AG08395 (cell line): ENCODE results near the gene TPPP.
A peak's percentile ranks its signal among the peaks of the same experiment; 100 is the strongest.
"Not testable (repeated sequence)": the region's sequence is repeated elsewhere in the genome, so short reads cannot be mapped to it uniquely, and the experiment has no call there.

Experiments
- DNase-seq: peaks from one replicate; pipeline ENCODE4 v3.0.0; 2012; ENCODE audit warnings: mixed read lengths, low spot score

The TPPP gene

DNA sequence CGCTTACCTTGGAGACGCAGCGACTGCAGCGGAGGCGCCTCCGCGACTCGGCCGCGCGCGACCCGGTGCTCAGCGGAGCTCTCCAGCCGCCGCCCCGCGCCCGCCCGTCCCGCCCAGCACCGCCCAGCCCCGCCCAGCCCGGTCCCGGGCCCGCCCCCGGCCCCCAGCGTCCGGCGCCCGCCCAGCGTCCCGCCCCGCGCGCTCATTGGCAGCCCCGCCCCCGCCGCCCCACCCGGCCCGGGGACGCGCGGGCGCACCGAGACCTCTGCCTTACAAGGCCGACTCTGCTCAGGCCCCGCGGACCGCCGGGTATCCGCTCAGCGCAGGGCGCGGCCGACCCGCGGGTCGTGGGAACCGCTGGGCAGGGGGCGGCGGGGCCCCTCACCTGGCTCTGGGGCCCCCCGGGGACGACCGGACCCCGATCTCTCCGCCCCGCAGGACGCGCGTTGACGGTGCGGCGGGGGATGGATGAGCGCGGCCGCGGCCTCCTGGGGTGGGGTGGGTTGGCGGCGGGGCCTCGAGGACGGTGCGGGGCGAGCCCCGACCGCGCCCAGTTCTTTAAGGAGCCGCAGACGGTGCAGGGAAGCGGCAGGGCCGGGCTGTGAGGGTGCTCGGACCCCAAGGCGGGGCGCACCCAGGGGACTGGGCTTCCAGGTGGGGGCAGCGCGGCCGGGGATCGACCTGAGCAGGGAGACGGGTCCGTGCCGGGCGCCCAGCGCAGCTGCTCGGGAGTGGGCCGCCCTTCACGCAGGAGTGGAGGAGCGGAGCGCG is at the start of gene TPPP:
Gene TPPP, minus strand, starts transcription at position 82 of the 771 bp plus-strand sequence. CDS start 15,292 bp downstream, outside the sequence.
- DNase-seq, result peak; percentile 90

DNA sequence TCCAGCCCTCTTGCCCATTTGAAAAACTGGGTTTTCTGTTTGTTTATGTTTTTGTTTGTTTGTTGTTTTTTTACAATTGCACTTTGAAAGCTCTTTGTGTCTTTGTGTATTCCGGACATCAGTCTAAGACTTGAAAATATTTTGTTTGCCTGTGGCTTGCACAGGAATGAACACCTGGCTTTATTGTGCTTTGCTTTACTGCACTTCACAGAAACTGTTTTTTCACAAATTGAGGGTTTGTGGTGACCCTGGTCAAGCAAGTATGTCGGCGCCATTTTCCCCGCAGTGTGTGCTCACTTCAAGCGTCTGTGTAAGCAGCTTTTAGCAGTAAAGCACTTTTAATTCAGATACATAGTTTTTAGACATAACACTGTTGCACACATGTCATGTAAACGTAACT is 49.1 kb upstream of the TPPP start:
- DNase-seq, result not testable (repeated sequence)

DNA sequence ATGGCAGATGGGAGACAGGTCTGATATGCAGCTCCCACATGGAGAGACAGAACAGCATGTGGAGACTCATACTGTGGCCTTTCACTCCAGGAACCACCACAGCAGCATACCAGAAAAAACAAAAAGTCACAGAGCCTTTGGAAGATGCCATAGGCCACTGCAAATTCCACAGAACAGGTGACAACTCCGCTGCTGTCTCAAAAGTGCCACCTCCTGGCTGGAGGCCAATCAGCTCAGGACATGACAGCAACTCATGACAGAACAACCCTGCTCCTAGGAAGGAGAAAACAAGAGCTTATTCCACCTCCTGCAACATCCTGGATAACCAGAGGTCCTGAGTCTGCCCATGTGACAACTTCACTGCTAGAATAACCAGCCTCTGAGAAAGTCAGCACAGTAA is 41.0 kb upstream of the TPPP start:
- DNase-seq, result not testable (repeated sequence)

DNA sequence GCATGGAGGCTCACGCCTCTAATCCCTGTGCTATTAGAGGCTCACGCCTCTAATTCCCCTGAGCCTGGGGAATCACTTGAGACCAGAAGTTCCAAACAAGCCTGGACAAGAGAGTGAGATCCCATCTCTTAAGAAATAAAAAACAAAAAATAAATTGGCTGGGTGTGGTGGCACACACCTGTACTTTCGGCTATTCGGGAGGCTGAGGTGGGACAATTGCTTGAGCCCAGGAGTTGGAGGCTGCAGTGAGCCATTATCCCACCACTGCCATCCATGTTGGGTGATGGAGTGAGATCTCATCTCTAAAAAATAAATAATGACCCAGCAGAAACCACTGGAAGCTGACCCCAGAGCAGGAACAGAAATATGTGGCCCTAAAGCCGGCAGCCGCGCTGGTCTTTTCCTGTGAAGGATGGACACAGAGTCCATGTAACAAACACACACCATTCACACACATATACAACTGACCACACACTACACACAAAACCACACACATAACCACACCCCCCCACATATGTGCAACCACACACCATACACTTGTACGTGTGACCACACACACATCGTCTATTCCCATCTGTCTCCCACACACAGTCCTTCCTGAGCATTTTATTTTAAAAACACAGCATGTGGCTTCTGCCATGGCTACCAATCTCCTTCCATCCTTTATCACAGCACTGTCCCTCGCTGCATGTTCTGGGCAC is 39.8 kb upstream of the TPPP start:
- DNase-seq, result not testable (repeated sequence)

DNA sequence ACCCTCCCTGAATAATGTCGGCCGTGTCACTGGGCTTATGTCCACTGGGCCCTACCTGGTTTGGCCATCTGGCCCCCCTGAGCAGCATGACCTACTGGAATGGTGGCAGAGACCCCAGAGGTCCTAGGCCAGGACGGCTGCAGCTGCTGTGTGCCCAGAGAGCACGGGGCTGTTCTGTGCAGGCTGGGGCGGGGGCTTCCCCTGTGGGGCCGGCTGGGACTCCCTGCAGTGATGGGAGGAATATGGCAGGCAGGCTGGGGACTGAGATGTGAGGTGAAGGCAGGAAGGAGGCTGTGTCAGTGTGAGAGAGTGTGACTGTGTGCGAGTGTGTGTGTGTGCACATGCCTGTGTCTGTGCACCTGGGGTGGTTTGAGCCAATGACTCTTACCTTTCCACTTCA is 36.1 kb upstream of the TPPP start:
- not testable (repeated sequence) for DNase-seq

DNA sequence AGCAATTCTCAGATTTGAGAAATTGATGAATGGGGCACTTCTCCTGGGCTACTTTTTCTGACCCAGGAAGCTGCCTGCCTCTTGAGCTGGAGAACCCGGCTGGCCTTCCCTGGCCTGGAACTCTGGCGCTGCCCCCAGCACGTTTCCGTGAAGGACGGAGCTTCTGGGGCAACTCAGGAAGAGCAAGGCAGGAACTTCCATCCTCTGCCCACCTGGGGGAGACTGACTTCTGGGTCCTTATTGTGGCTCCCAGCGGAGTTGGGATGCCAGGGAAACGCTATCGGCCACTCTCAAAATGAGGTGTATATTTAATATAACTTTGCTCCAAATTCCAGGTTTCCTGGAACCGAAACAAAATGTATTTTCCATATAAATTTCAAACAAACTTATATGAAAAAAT is 33.9 kb upstream of the TPPP start:
- DNase-seq, result not testable (repeated sequence)

DNA sequence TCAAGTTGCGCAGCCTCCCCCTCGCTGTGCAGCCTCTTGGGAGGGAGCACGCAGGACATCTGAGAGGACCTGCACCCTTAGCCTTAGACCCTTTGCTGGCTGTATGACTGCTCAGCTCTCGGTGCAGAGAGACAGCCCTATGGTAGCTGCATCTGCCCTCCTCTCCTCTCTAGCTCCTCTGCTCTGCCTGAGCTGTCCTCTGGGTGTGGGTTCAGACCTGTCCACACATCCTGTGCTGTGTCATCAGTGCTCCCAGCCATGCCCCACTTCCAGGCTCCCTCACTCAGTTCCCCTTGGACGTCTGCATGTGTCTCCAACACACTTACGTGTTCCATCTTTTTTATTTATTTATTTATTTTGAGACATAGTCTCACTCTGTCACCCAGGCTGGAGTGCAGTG is 30.7 kb upstream of the TPPP start:
- DNase-seq, result not testable (repeated sequence)

DNA sequence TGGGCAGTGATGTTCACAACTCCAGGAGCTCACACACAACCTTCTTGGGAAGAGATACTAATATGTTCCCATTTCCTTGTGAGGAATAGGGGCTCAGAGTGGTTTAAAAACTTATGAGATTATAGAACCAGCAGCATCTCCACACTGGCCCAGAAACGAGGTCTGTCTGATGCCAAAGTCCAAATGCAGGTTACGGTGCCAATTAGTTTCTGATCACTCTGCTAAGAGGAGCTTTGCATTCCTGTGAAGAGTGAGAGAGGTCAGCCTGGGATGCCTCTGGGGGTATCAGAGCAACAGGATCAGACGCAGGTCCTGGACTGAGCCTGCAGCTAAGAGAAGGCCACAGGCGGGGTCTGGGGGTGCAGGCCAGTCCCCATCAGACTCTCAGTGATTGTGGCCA is 30.2 kb upstream of the TPPP start:
- not testable (repeated sequence) for DNase-seq

DNA sequence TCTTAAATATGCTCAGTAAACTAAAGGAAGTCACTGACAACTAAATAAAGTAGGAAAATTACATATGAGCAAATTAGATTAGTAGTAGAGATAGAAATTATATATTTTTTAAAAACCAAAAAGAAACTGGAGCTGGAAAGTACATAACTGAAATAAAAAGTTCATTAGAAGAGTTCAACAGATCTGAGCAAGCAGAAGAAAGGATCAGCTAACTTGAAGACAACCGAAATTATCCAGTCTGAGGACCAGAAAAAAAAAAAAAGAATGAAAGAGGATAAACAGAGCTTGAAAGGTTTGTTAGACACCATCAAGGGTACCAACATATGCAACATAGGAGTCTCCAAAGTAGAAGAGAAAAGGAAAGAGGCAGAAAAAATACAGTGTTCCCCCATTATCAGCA is 26.2 kb upstream of the TPPP start:
- DNase-seq, result not testable (repeated sequence)

DNA sequence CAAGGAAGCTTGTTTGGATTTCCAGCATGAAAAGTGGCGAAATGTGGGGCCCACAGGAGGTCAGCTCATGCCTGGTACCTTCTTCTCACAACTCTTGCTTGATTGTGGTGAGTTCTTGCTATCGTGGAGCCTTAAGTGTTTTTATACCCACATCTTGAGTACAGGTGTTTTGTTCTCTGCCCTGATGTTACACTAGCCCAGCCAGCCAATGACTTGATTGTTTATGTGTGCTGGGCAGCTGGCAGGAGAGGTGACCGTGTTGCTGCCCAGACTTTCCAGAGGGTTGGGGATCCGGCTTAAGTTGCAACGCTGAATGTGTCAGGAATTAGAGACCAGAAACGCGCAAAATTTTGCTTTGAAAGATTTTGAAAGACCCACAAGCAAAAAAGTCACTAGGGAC is 24.0 kb upstream of the TPPP start:
- no peak for DNase-seq

DNA sequence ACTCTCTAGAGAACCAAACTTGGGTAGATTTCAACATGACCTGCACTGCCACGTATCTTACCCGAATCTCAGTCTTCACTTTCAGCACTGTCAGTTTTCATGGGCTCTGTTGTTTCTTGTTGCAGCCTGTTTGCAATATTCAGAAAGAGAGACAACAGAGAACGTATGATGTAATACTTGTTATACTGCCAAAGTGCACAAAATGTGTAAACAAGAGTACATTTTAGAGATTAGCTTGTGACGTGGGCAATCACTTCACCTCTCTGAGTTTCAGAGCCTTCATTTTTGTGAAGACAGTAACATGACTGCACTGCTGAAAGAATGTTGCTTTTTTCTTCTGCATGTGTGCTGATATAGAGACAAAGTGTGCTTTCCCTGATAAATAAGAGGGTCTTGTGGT is 23.6 kb upstream of the TPPP start:
- DNase-seq, result not testable (repeated sequence)

DNA sequence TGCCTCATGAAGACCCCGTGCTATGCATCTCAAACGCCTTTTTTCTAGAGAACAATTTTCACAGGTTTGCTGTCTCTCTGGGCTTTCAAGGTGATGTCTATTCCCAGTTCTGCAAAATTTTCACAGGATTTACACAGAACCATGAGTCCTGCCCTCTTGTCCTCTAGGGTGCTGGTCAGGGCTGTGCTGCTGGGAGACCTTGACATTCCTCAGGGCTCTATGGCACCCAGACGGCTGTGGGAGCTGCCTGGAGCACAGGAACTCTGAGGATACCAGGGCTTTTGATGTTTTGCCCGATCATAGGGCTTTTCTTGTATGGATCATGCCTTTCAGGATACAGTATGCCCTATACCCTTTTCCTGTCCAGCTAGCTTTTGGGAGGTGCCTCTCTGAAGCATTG is 22.5 kb upstream of the TPPP start:
- DNase-seq, result not testable (repeated sequence)

DNA sequence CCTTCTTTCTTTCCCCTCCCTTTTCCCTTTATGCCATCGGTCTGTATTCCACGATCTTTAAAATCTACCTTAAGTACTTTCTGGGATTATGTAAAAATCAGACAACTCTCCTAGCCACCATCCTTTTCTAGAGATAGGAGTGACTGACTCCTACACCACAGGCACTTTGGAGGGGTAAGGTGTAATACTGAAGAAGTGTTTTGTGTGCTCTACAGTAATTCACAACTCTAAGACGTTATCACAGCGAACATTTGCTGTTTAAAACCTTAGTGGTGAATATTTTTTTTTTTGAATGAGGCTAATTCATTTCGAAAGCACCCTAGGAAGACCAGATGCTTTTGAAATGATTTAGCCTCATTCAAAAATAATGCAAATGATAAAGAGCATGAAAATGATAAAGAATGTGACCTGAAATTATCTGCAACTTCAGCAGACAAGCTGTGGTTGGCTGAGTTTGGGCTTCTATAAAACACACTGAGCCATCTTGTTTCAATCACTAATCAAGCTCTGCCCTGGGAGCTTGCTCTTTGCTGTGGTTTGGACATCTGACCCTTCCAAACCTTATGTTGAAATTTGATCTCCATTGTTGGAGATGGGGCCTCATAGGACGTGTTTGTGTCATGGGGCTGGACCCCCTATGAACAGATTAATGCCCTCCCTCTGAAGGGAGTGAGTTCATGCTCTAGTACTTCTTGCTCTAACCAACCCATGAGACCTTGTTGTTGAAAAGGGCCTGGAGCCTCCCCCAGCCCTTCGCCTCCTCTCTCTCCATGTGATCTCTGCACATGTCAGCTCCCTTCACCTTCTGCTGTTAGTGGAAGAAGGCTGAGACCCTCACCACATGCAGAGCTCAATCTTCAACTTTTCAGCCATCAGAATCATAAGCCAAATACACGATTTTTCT is 21.3 kb upstream of the TPPP start:
- not testable (repeated sequence) for DNase-seq

DNA sequence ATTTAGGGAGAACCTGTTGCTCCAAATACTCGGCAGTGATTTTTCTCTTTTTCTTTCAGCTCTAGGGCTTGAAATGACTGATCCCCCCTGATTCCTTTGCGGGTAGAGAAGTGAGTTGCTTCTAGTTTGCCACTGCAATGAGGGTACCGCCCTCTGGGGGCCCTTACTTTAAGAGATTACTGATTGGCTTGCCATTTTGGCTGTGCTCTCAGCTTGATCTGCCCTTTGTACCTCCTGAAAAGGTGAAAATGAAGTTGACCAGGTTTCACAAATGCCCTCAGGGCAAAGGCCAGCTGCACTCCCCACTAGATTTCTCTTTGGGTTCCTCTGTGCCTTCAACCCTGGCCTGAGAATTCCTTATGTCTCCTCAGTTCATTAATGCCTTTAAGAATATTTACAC is 20.5 kb upstream of the TPPP start:
- DNase-seq, result not testable (repeated sequence)

DNA sequence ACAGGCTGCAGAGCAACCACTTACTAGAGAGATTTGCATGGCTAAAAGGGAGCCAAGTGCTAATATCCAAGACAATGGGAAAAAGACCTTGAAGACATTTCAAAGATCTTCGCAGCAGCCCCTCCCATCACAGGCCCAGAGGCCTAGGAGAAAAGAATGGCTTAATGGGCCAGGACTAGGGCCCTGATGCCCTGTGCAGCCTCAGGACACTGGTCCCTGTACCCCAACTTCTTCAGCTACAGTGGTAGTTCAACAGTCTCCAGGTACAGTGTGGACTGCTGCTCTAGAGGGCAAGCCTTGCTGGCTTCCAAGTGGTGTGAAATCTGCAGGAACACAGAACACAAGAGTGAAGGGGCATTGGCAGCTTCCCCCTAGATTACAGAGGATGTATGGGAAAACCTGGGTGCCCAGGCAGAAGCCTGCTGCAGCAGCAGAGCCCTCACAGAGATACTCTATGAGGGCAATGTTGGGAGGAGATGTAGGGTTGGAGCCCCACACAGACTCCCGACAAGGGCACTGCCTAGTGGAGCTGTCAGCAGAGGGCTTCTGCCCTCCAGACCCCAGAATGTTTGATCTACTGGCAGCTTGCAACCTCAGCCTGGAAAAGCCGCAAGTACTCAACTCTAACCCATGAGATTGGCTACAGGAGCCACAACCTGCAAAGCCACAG is 15.8 kb upstream of the TPPP start:
- not testable (repeated sequence) for DNase-seq

DNA sequence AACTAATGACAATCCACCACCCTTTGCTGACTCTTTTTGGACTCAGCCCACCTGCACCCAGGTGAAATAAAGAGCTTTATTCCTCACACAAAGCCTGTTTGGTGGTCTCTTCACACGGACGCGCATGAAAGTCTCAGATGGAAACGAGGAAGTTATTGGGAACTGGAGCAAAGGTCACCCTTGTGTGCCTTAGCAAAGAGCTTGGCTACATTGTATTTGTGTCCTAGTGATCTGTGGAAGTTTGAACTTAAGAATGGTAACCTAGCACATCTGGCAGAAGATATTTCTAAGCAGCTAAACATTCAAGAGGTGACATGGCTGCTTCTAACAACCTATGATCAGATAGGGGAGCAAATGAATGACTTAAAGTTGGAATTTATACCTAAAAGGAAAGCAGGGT is 15.2 kb upstream of the TPPP start:
- not testable (repeated sequence) for DNase-seq

DNA sequence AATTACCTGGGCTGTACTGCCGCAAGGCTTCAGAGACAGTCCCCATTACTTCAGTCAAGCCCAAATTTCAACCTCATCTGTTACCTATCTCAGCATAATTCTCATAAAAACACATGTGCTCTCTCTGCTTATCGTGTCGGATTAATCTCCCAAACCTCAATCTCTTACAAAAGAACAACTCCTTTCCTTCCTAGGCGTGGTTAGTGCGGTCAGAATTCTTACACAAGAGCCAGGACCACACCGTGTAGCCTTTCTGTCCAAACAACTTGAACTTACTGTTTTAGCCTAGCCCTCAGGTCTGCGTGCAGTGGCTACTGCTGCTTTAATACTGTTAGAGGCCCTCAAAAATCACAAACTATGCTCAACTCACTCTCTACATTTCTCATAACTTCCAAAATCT is 13.0 kb upstream of the TPPP start:
- not testable (repeated sequence) for DNase-seq

DNA sequence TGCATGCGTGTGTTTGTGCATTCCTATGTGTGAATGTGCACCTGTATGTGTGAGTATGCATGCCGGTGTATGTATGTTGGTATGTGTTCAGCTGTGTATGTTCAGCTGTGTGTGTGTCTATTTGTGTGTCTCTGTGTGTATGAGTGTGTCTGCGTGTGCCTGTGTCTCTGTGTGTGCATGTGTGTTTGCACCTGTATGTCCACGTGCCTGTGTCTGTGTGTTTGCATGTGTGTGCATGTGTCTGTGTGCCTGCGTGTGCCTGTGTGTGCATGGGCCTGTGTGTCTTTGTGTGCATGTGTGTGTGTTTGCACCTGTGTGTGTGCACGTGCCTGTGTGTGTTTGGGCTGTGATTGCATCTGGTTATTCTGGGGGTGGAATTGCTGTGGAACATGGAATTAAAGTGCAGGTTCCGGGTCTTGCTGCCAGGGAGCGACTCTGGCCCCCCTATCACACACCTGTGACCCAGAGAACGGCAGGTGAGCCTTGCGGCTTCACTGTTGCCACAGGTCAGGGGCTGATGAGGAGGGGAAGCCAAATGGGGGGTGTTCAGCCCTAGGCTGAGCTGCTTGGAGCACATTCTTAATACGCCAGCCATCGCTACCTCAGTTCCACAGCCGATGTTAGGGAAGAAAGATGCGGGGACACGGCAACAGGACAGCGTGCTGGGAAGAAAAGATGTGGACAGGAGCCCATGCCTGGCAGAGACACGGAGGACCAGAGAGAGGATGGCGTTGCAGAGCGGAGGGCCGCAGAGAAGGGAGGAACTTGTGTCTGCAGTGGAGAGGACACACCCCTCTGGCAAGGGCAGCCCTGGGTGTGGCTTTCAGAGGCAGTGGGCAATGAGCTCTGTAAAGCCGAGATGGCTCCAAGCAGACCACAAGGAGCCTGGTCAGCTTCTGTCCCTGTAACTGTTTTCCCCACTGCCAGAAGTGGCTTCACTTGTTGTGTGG is 3.9 kb upstream of the TPPP start:
- DNase-seq, result not testable (repeated sequence)

DNA sequence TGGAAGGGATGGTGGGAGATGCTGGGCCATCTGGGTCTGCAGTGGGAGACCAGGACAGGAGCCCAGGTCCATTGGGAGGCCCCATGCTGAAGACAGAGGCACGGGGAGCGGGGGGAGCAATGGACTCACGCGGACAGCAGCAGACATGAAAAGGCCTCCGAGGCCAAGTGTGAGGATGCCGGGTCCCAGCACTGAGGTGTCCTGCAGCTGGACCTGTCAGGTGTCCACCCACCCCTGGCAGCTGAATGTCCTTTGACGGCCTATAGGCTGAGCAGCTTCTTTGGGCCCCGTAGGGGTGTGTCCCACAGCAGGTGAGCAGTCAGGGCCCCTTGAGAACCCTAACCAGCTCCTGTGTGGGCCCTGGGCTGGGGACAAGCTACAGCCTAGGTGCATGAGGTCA is 3.0 kb upstream of the TPPP start:
- DNase-seq, result not testable (repeated sequence)

DNA sequence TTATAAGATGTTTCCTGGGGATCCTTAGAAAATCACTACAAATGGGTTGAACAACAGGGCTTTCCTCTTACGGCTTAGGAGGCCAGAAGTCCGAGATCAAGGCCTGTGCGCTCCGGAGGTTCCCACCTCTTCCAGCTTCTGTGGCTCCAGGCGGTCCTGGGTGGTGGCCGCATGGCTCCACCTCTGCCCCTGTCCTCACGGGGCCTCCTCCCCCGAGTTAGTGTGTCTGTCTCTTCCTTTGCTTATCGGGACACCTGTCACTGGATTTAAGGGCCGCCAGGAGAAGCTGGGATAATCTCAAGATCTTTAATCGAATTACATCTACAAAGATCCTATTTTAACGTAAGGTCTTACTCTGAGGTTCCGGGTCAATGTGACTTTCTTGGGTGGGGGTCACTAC is 2.3 kb upstream of the TPPP start:
- DNase-seq, result not testable (repeated sequence)

DNA sequence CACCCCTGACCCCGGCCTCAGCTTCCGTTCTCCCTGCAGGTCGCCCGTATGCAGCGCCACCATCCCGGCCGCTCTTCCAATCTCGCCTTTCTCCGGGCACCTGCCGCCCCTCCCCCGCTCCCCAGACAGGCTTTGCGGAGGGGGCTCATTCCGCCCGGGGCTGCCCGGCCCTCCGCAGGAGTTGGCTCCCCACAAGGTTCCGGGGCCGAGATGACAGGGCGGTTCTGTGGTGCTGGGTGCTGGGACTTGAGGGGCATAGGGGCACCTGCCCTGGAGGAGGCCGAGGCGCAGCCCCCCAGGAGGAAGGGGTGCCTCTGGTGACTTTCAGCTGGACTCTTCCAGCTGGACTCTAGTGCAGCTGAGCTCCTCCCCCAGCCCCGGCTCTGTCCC is 885 bp upstream of the TPPP start:
- DNase-seq, result not testable (repeated sequence)
